Neural progenitor cell (in vitro differentiated cells): ENCODE results near the gene COX15. TPM values are rescaled to one million over a fixed set of nuclear protein-coding genes. Genes with fewer than 3 reads are reported as not detected.

Experiments used
- DNase-seq: peaks from one replicate; pipeline ENCODE4 v3.0.0-alpha.2; 2016; ENCODE audit warnings: low spot score
- H2AFZ ChIP-seq: fragments of 200-600 bp; sonication (generic); replicated peaks from 2 replicates; pipeline ENCODE4 v1.6.1; 2016; ENCODE audit warnings: antibody characterized with exemption
- H3F3A ChIP-seq: fragments of 200-600 bp; sonication (generic); 2 replicates; pipeline ENCODE4 v1.6.1; 2016; ENCODE audit warnings: antibody characterized with exemption, low read depth
- H3K27ac ChIP-seq: fragments of 200-600 bp; sonication (generic); 2 replicates; pipeline ENCODE4 v1.5.1; 2016; ENCODE audit warnings: mild to moderate bottlenecking
- H3K27me3 ChIP-seq: fragments of 200-600 bp; sonication (generic); 2 replicates; pipeline ENCODE4 v1.6.1; 2016; ENCODE audit warnings: mild to moderate bottlenecking, moderate library complexity
- H3K36me3 ChIP-seq: fragments of 200-600 bp; sonication (generic); 2 replicates; pipeline ENCODE4 v1.5.1; 2016
- H3K4me1 ChIP-seq: fragments of 200-600 bp; sonication (generic); 2 replicates; pipeline ENCODE4 v1.6.1; 2016; ENCODE audit warnings: mixed run types
- H3K4me2 ChIP-seq: fragments of 200-600 bp; sonication (generic); 2 replicates; pipeline ENCODE4 v1.6.1; 2016
- H3K4me3 ChIP-seq: fragments of 200-600 bp; sonication (generic); 2 replicates; pipeline ENCODE4 v1.5.1; 2016
- H3K79me2 ChIP-seq: fragments of 200-600 bp; sonication (generic); 2 replicates; pipeline ENCODE4 v1.6.1; 2016; ENCODE audit warnings: low read depth
- H3K9ac ChIP-seq: fragments of 200-600 bp; sonication (generic); 2 replicates; pipeline ENCODE4 v1.6.1; 2016
- H3K9me3 ChIP-seq: fragments of 200-600 bp; sonication (generic); 2 replicates; pipeline ENCODE4 v1.5.1; 2016; ENCODE audit warnings: low read depth
- H4K20me1 ChIP-seq: fragments of 200-600 bp; sonication (generic); 2 replicates; pipeline ENCODE4 v1.6.1; 2016; ENCODE audit warnings: low read depth
- H3K27ac Mint-ChIP-seq: 3 replicates; pipeline ENCODE4 v1.8.0; 2021; ENCODE audit warnings: mixed read lengths
- H3K27me3 Mint-ChIP-seq: 2 replicates; pipeline ENCODE4 v1.8.0; 2022; ENCODE audit warnings: low read depth, mild to moderate bottlenecking, inconsistent platforms, moderate library complexity, mixed read lengths; ENCODE audit not compliant: insufficient read depth
- H3K36me3 Mint-ChIP-seq: 3 replicates; pipeline ENCODE4 v1.8.0; 2021; ENCODE audit warnings: mixed read lengths
- H3K4me1 Mint-ChIP-seq: 3 replicates; pipeline ENCODE4 v1.8.0; 2021; ENCODE audit warnings: mixed read lengths
- H3K4me3 Mint-ChIP-seq: 3 replicates; pipeline ENCODE4 v1.8.0; 2021; ENCODE audit warnings: mild to moderate bottlenecking, moderate library complexity, mixed read lengths
- H3K9me3 Mint-ChIP-seq: 3 replicates; pipeline ENCODE4 v1.8.0; 2020; ENCODE audit warnings: mixed read lengths
- CTCF ChIP-seq: fragments of 200-600 bp; sonication (generic); IDR thresholded peaks from 2 replicates; pipeline ENCODE4 v1.5.1; 2017; ENCODE audit warnings: antibody characterized with exemption, mild to moderate bottlenecking
- EZH2 ChIP-seq: fragments of 200-600 bp; sonication (generic); IDR thresholded peaks from 2 replicates; pipeline ENCODE4 v1.6.1; 2017; ENCODE audit warnings: antibody characterized with exemption, mild to moderate bottlenecking, moderate library complexity
- EZH2phosphoT487 ChIP-seq: fragments of 200-600 bp; sonication (generic); IDR thresholded peaks from 2 replicates; pipeline ENCODE4 v1.6.1; 2017; ENCODE audit warnings: antibody characterized with exemption
- total RNA-seq: library from RNA; depleted of rRNA; stranded (reverse); fragments of >200 nt; gene quantifications from 2 replicates; pipeline ENCODE4 v1.2.3, GENCODE V29; 2015; ENCODE audit warnings: low replicate concordance

Gene COX15
- total RNA-seq, 1 donor from 2014 or later: 49.8 TPM

GRCh38 chr10:99758211-99758891 is 26.4 kb upstream of the COX15 start:
- Histone ChIP-seq H2AFZ (no peak overlapping the region), H3K36me3 (peaks cover 7% of the 10 kb centered on the region), H3K27me3 (no peaks in the 10 kb centered on the region), H3K9ac (no peak overlapping the region), H3F3A (no peaks in the 10 kb centered on the region), H4K20me1 (no peaks in the 10 kb centered on the region), H3K27ac (no peak overlapping the region), H3K4me2 (peak overlapping the region; percentile 16), H3K9me3 (no peaks in the 10 kb centered on the region), H3K4me3 (no peak overlapping the region), H3K79me2 (no peaks in the 10 kb centered on the region), H3K4me1 (peaks cover 13% of the 10 kb centered on the region)
- H3K27me3 Mint-ChIP-seq: no peaks in the 10 kb centered on the region
- TF ChIP-seq EZH2 (no peak), EZH2phosphoT487 (no peak), CTCF (no peak)
- no peak overlapping the region for H3K27ac Mint-ChIP-seq
- H3K4me3 Mint-ChIP-seq: no peak overlapping the region
- peaks cover 5% of the 10 kb centered on the region for H3K9me3 Mint-ChIP-seq
- peaks cover 17% of the 10 kb centered on the region for H3K4me1 Mint-ChIP-seq
- DNase-seq: peak; percentile 23
- peaks cover 37% of the 10 kb centered on the region for H3K36me3 Mint-ChIP-seq

GRCh38 chr10:99756159-99756558 is 24.2 kb upstream of the COX15 start:
- Histone ChIP-seq H3K27me3 (no peaks in the 10 kb centered on the region), H3K9ac (no peak overlapping the region), H3F3A (no peaks in the 10 kb centered on the region), H3K36me3 (peaks cover 13% of the 10 kb centered on the region), H3K27ac (no peak overlapping the region), H3K9me3 (no peaks in the 10 kb centered on the region), H2AFZ (no peak overlapping the region), H3K79me2 (no peaks in the 10 kb centered on the region), H3K4me2 (no peak overlapping the region), H4K20me1 (no peaks in the 10 kb centered on the region), H3K4me1 (peaks cover 13% of the 10 kb centered on the region), H3K4me3 (no peak overlapping the region)
- Mint-ChIP-seq H3K27me3 (no peaks in the 10 kb centered on the region), H3K4me1 (peaks cover 17% of the 10 kb centered on the region), H3K27ac (no peak overlapping the region), H3K36me3 (peaks cover 33% of the 10 kb centered on the region), H3K9me3 (no peaks in the 10 kb centered on the region), H3K4me3 (no peak overlapping the region)
- TF ChIP-seq EZH2 (no peak), CTCF (no peak), EZH2phosphoT487 (no peak)
- no peak for DNase-seq

GRCh38 chr10:99754670-99755069 is 22.7 kb upstream of the COX15 start:
- Histone ChIP-seq H3K27me3 (no peaks in the 10 kb centered on the region), H3K79me2 (no peaks in the 10 kb centered on the region), H3K9ac (no peak overlapping the region), H2AFZ (no peak overlapping the region), H3K4me3 (no peak overlapping the region), H3K4me1 (peaks cover 13% of the 10 kb centered on the region), H3K27ac (no peak overlapping the region), H3K9me3 (no peaks in the 10 kb centered on the region), H3K36me3 (peaks cover 24% of the 10 kb centered on the region), H3K4me2 (no peak overlapping the region), H4K20me1 (no peaks in the 10 kb centered on the region), H3F3A (no peaks in the 10 kb centered on the region)
- Mint-ChIP-seq H3K4me1 (peaks cover 14% of the 10 kb centered on the region), H3K27me3 (no peaks in the 10 kb centered on the region), H3K9me3 (no peaks in the 10 kb centered on the region), H3K4me3 (no peak overlapping the region), H3K27ac (no peak overlapping the region), H3K36me3 (peaks cover 29% of the 10 kb centered on the region)
- TF ChIP-seq EZH2: no peak
- TF ChIP-seq EZH2phosphoT487: no peak
- TF ChIP-seq CTCF: no peak
- no peak for DNase-seq
